Muscle of arm (tissue), 12 donors: Measurements from ENCODE around the gene RBM41. TPM values are rescaled to one million over a fixed set of nuclear protein-coding genes. Genes with fewer than 3 reads are reported as not detected.

Experiments
- DNase-seq: peaks from one replicate; pipeline ENCODE4 v3.0.0-alpha.2; 2013
- polyA plus RNA-seq, 12 donors: library from polyadenylated mRNA; unstranded; fragments of 120-200 nt; gene quantifications; one replicate each; pipeline ENCODE4 v1.2.1, GENCODE V29; 2013; ENCODE audit not compliant: insufficient read length in 12 of 12

Gene RBM41
- polyA plus RNA-seq, 12 donors = 3.6 to 19.5 (median 12.2) TPM; not detected in 1

DNA sequence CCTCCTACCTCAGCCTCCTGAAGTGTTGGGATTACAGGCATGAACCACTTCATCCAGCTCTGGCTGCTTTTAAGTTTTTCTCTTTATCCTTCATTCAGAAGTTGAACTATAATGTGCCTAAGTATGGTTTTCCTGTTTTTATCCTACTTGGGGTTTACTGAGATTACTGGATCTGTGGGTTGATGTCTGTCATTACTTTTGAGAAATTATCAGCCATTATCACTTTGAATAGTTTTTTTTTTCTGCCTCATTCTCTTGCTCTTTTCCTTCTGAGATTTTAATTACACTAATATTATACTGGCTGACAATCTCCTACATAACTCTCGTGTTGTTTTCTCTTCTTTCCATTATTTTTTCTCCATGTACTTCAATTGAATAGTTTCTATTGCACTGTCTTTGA is 71.0 kb downstream of the RBM41 start:
- no peak for DNase-seq

DNA sequence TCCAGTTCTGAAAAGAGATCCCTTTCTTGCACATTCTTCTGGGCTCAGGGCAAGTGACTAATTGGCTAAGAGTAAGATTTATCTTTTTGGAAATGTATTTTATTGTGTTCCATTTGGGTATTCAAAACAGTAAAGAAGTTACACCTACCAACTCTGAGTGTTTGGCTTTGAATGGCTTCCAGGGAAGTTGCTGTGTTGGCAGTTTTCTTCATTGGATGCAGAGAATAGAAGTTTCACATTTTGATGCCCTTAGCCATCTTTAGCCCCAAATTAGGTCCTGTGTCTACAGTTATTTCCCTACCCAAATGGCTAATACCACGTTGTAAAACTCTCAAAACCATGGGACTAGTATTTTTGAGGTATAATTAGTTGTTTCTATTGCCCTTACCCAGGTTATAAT is 88.9 kb downstream of the RBM41 start:
- no peak for DNase-seq

DNA sequence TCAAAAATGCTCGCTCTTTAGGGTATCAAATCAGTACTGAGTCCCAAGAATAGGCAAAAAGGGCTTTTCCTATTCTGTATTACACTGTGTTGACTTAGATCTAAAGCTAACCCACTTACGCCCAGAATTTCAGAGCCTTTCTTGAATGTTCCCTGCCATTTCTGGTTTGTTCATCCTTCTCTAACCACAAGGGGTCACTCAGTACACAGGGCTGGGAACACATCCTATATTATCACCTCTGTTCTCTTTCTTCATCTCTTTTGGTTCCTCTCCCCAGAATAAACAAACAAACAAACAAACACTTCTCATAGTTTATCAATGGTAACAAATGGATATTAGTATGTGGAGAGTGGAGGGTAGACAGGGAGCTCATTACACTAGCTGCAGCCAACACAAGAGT is 93.1 kb downstream of the RBM41 start:
- DNase-seq = peak; percentile 10

DNA sequence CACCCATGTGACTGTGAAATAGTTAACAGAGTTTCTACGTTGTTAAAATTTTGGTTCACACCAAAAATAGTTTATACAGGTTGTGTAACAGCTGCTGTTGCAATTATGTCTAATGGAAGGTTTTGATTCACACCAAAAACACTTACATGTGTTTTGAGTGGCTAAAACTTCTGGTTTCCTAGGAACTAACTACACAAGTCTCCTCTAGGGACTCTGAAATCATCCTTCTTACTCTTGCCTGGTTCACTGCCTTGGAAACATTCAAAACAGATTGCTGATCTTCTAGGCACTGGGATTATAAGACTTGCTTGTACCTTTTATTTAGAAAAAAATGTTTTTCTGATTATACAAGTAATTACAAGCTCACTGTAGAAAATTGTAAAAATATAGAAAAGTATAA is 103.7 kb downstream of the RBM41 start:
- DNase-seq = peak; percentile 51

Other genes with a start within 250 kb of the RBM41 start
- under 1 TPM in 8 of 12 donors, not detected in 4; 0.28 to 0.84 (median 0.59) TPM for gene RIPPLY1, start 215.5 kb downstream of the RBM41 start, polyA plus RNA-seq
- 10 to 100 TPM in 1 of 12 donors, 1 to 10 TPM in 1, under 1 TPM in 9, not detected in 1; 0.19 to 24.9 (median 0.53) TPM for gene CLDN2, start 198.4 kb downstream of the RBM41 start, polyA plus RNA-seq
- 10 to 100 TPM in 11 of 12 donors, not detected in 1; 30.3 to 47.7 (median 42.5) TPM for gene MORC4, start 118.6 kb downstream of the RBM41 start, polyA plus RNA-seq
- gene NUP62CL, start 87.6 kb upstream of the RBM41 start, polyA plus RNA-seq = 1 to 10 TPM in 3 of 12 donors, under 1 TPM in 7, not detected in 2; 0.49 to 1.4 (median 0.84) TPM
- not detected for gene DNAAF6, start 87.8 kb upstream of the RBM41 start, polyA plus RNA-seq